Fibroblast of pulmonary artery (primary cell): ENCODE data around the gene LHFPL3.

Experiments
- DNase-seq: peaks from one replicate; pipeline ENCODE4 v3.0.0-alpha.2; 2010; ENCODE audit warnings: low read depth
- H3K4me3 ChIP-seq: replicated peaks from 2 replicates; pipeline ENCODE4 v1.5.1; 2011; ENCODE audit warnings: low read depth, mild to moderate bottlenecking, control low read depth, low read length, moderate library complexity
- CTCF ChIP-seq: IDR thresholded peaks from 2 replicates; pipeline ENCODE4 v1.5.1; 2011; ENCODE audit warnings: mild to moderate bottlenecking, control low read depth, low read length, inconsistent platforms; ENCODE audit errors: missing control alignments

LHFPL3 gene

GRCh38 chr7:104416866-104417393 lies 88.5 kb downstream of the LHFPL3 start:
- H3K4me3 ChIP-seq: no peak overlapping the region
- TF ChIP-seq CTCF: no peak
- no peak for DNase-seq

- no peak overlapping the region for H3K4me3 ChIP-seq
- DNase-seq: no peak
- TF ChIP-seq CTCF: no peak
Measured at GRCh38 chr7:104431930-104432329, 103.5 kb downstream of the LHFPL3 start.

GRCh38 chr7:104434129-104434528 lies 105.7 kb downstream of the LHFPL3 start:
- H3K4me3 ChIP-seq: no peak overlapping the region
- no peak for TF ChIP-seq CTCF
- DNase-seq: no peak

GRCh38 chr7:104442481-104442880 lies 114.1 kb downstream of the LHFPL3 start:
- DNase-seq: no peak
- no peak for TF ChIP-seq CTCF
- no peak overlapping the region for H3K4me3 ChIP-seq

GRCh38 chr7:104444017-104444416 lies 115.6 kb downstream of the LHFPL3 start:
- no peak for DNase-seq
- no peak for TF ChIP-seq CTCF
- H3K4me3 ChIP-seq: no peak overlapping the region

GRCh38 chr7:104445393-104445792 lies 117.0 kb downstream of the LHFPL3 start:
- DNase-seq: no peak
- H3K4me3 ChIP-seq: no peak overlapping the region
- no peak for TF ChIP-seq CTCF

- TF ChIP-seq CTCF: no peak
- H3K4me3 ChIP-seq: no peak overlapping the region
- no peak for DNase-seq
Measured at GRCh38 chr7:104450861-104451260, 122.5 kb downstream of the LHFPL3 start.
